Stomach (tissue), 4 donors: ENCODE data around the gene CEBPB.

Experiments used
- CTCF ChIP-seq, 7 experiments: fragments of 450-650 bp in 4 of 7; fragments of 200-600 bp in 3 of 7; sonication (generic) in 3 of 7; IDR thresholded peaks; one replicate each; pipeline ENCODE4 v1.5.1; 2016 to 2019; ENCODE audit warnings: antibody characterized with exemption in 7 of 7, control low read depth in 2 of 7, mild to moderate bottlenecking in 1 of 7
- EP300 ChIP-seq: sonication (generic); formaldehyde crosslinking; IDR thresholded peaks from one replicate; pipeline ENCODE4 v1.6.1; 2017; ENCODE audit warnings: antibody characterized with exemption
- POLR2A ChIP-seq, 4 donors: fragments of 450-650 bp; IDR thresholded peaks; one replicate each; pipeline ENCODE4 v1.6.1; 2016; ENCODE audit warnings: antibody characterized with exemption in 4 of 4, control low read depth in 2 of 4, mild to moderate bottlenecking in 1 of 4, moderate library complexity in 1 of 4

GRCh38 chr20:50226093-50226974, 35.7 kb downstream of the CEBPB start:
- TF ChIP-seq CTCF (IDR thresholded peaks at IDR 0.05) (no peak), POLR2A (IDR thresholded peaks at IDR 0.05) (no peak), EP300 (no peak)
